A549 (cell line): ENCODE results near the gene CRELD1.

ENCODE experiments used
- HOXA7 ChIP-seq: fragments of 250-450 bp; sonication (Bioruptor Pico); IDR thresholded peaks from 2 replicates; pipeline ENCODE4 v1.5.0; 2020; ENCODE audit warnings: mild to moderate bottlenecking, moderate library complexity
- MAZ ChIP-seq: fragments of 150-350 bp; IDR thresholded peaks from 2 replicates; pipeline ENCODE4 v1.6.1; 2014; ENCODE audit warnings: antibody characterized with exemption, low read depth, low read length, borderline replicate concordance
- MYC ChIP-seq: IDR thresholded peaks from 2 replicates; pipeline ENCODE4 v1.6.1; 2012; ENCODE audit warnings: mild to moderate bottlenecking, inconsistent platforms, low read length, improper control_type of control experiment, borderline replicate concordance
- POLR2A ChIP-seq: IDR thresholded peaks from 2 replicates; pipeline ENCODE4 v1.6.1; 2012; ENCODE audit warnings: mild to moderate bottlenecking, low read length
- SREBF2 ChIP-seq: fragments of 450-650 bp; IDR thresholded peaks from 2 replicates; pipeline ENCODE4 v1.6.1; 2014; ENCODE audit warnings: mild to moderate bottlenecking, moderate library complexity
- ZFP36 ChIP-seq: fragments of 450-650 bp; IDR thresholded peaks from 2 replicates; pipeline ENCODE4 v1.6.1; 2014; ENCODE audit warnings: borderline replicate concordance; ENCODE audit not compliant: partially characterized antibody
- TF ChIP-seq, protein P1 (sequence below): IDR thresholded peaks from 2 replicates; pipeline ENCODE4 v1.6.1; 2012; ENCODE audit warnings: low read depth, borderline replicate concordance
- TF ChIP-seq, protein P2 (sequence below): fragments of >200 bp; sonication (Bioruptor Twin); formaldehyde crosslinking; IDR thresholded peaks from 3 replicates; pipeline ENCODE4 v1.5.1; 2016

DNA sequence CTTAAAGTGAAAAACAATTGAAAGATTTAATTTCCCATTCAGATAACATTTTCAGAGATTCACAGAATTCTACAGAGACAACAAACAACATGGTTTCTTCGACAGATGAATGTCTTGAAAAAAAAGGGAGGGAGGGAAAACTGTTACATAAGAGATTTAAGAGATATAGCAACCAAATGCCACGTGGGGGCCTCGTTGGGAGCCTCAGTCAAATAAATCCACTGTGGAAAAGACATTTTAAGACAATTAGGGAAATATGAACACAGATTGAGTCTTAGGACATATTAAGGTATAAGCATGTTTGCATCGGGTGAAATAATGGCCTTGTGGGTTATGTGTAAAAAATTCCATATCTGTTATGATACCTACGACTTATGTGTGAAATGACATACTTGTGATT lies 23.6 kb downstream of the CRELD1 start:
- TF ChIP-seq MYC (no peak), POLR2A (no peak), MAZ (no peak), SREBF2 (no peak), ZFP36 (no peak), HOXA7 (no peak)
- TF ChIP-seq, protein P1, sequence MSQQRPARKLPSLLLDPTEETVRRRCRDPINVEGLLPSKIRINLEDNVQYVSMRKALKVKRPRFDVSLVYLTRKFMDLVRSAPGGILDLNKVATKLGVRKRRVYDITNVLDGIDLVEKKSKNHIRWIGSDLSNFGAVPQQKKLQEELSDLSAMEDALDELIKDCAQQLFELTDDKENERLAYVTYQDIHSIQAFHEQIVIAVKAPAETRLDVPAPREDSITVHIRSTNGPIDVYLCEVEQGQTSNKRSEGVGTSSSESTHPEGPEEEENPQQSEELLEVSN = no peak
- TF ChIP-seq, protein P2, sequence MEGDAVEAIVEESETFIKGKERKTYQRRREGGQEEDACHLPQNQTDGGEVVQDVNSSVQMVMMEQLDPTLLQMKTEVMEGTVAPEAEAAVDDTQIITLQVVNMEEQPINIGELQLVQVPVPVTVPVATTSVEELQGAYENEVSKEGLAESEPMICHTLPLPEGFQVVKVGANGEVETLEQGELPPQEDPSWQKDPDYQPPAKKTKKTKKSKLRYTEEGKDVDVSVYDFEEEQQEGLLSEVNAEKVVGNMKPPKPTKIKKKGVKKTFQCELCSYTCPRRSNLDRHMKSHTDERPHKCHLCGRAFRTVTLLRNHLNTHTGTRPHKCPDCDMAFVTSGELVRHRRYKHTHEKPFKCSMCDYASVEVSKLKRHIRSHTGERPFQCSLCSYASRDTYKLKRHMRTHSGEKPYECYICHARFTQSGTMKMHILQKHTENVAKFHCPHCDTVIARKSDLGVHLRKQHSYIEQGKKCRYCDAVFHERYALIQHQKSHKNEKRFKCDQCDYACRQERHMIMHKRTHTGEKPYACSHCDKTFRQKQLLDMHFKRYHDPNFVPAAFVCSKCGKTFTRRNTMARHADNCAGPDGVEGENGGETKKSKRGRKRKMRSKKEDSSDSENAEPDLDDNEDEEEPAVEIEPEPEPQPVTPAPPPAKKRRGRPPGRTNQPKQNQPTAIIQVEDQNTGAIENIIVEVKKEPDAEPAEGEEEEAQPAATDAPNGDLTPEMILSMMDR = peak; percentile 28; the same call in 2 of the 3 replicates
